GM18499 (cell line): ENCODE results near the gene AIDA.
"Not testable (repeated sequence)": the region's sequence is repeated elsewhere in the genome, so short reads cannot be mapped to it uniquely, and the experiment has no call there.

ENCODE experiments used
- ATAC-seq: cut with Tn5 transposase; IDR thresholded peaks from one replicate; pipeline ENCODE4 v1.9.1; 2021; ENCODE audit warnings: moderate number of reproducible peaks; ENCODE audit not compliant: insufficient read depth, unreplicated experiment

Gene AIDA

GRCh38 chr1:222712253-222713090, at the start of gene AIDA, which contains the start of gene BROX:
AIDA (minus strand) TSS chr1:222712491; CDS start chr1:222712317, 174 bp downstream.
BROX (plus strand) TSS chr1:222712564; CDS start chr1:222715700, 3,136 bp downstream.
- peak; percentile 61 for ATAC-seq

- no peak for ATAC-seq
Measured at GRCh38 chr1:222761083-222761482, 48.8 kb upstream of the AIDA start.

- no peak for ATAC-seq
Measured at GRCh38 chr1:222759451-222760035, 47.3 kb upstream of the AIDA start.

GRCh38 chr1:222757646-222758268, 45.5 kb upstream of the AIDA start:
- ATAC-seq: no peak

GRCh38 chr1:222754366-222755139, 42.3 kb upstream of the AIDA start:
- no peak for ATAC-seq

- no peak for ATAC-seq
Measured at GRCh38 chr1:222751255-222751654, 39.0 kb upstream of the AIDA start.

GRCh38 chr1:222750651-222751050, 38.4 kb upstream of the AIDA start:
- peak; percentile 90 for ATAC-seq

GRCh38 chr1:222749927-222750326, 37.6 kb upstream of the AIDA start:
- no peak for ATAC-seq

- ATAC-seq: not testable (repeated sequence)
Measured at GRCh38 chr1:222741630-222742457, 29.6 kb upstream of the AIDA start.

GRCh38 chr1:222739929-222740328, 27.6 kb upstream of the AIDA start:
- ATAC-seq: no peak

GRCh38 chr1:222739465-222739864, 27.2 kb upstream of the AIDA start:
- ATAC-seq: no peak

- ATAC-seq: no peak
Measured at GRCh38 chr1:222736972-222737371, 24.7 kb upstream of the AIDA start, which contains the start of gene FAM177B. FAM177B (plus strand) TSS chr1:222737202; CDS start chr1:222746546, 9,344 bp downstream.

- ATAC-seq: no peak
Measured at GRCh38 chr1:222736470-222736869, 24.2 kb upstream of the AIDA start.

- ATAC-seq: no peak
Measured at GRCh38 chr1:222734740-222735139, 22.4 kb upstream of the AIDA start.

- peak; percentile 96 for ATAC-seq
Measured at GRCh38 chr1:222732216-222733159, 20.2 kb upstream of the AIDA start.

- ATAC-seq: no peak
Measured at GRCh38 chr1:222730866-222731265, 18.6 kb upstream of the AIDA start.

- no peak for ATAC-seq
Measured at GRCh38 chr1:222728746-222729145, 16.5 kb upstream of the AIDA start.

- ATAC-seq: no peak
Measured at GRCh38 chr1:222716393-222716792, 4.1 kb upstream of the AIDA start.
